Mesothelial cell of epicardium (in vitro differentiated cells): Measurements from ENCODE around the gene AZU1. TPM values are rescaled to one million over a fixed set of nuclear protein-coding genes. Genes with fewer than 3 reads are reported as not detected.

Experiments used
- DNase-seq, 2 experiments: peaks; one replicate each; pipeline ENCODE4 v3.0.0; 2021; ENCODE audit warnings: low spot score in 2 of 2; ENCODE audit not compliant: unreplicated experiment in 2 of 2
- H3K27ac Mint-ChIP-seq: 2 replicates; pipeline ENCODE4 v1.8.0; 2021; ENCODE audit warnings: mixed read lengths
- H3K27me3 Mint-ChIP-seq: 2 replicates; pipeline ENCODE4 v1.8.0; 2021; ENCODE audit warnings: low read depth, mixed read lengths
- H3K36me3 Mint-ChIP-seq: 2 replicates; pipeline ENCODE4 v1.8.0; 2021; ENCODE audit warnings: mixed read lengths
- H3K4me1 Mint-ChIP-seq: 2 replicates; pipeline ENCODE4 v1.8.0; 2021; ENCODE audit warnings: mixed read lengths
- H3K4me3 Mint-ChIP-seq: 2 replicates; pipeline ENCODE4 v1.8.0; 2021; ENCODE audit warnings: mild to moderate bottlenecking, moderate library complexity, mixed read lengths
- H3K9me3 Mint-ChIP-seq: 2 replicates; pipeline ENCODE4 v1.8.0; 2021; ENCODE audit warnings: mixed read lengths
- total RNA-seq: library from RNA; stranded (reverse); gene quantifications from 3 replicates; pipeline ENCODE4 v1.2.1, GENCODE V29; 2021
- TF ChIP-seq, protein P1 (sequence below): fragments of 200-600 bp; sonication (generic); IDR thresholded peaks from one replicate; pipeline ENCODE4 v1.5.0; 2021; ENCODE audit warnings: antibody characterized with exemption; ENCODE audit not compliant: unreplicated experiment

Gene AZU1
- total RNA-seq, 1 donor from 2014 or later = 6.7 TPM

DNA sequence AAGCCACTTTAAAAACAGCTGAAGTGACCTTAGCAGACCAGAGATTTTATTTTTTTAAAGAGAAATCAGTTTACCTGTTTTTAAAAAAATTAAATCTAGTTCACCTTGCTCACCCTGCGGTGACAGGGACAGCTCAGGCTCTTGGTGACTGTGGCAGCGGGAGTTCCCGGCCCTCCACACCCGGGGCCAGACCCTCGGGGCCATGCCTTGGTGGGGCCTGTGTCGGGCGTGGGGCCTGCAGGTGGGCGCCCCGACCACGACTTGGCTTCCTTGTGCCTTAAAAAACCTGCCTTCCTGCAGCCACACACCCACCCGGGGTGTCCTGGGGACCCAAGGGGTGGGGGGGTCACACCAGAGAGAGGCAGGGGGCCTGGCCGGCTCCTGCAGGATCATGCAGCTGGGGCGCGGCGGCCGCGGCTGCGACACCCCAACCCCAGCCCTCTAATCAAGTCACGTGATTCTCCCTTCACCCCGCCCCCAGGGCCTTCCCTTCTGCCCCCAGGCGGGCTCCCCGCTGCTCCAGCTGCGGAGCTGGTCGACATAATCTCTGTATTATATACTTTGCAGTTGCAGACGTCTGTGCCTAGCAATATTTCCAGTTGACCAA is 16.7 kb upstream of the AZU1 start:
- TF ChIP-seq, protein P1, sequence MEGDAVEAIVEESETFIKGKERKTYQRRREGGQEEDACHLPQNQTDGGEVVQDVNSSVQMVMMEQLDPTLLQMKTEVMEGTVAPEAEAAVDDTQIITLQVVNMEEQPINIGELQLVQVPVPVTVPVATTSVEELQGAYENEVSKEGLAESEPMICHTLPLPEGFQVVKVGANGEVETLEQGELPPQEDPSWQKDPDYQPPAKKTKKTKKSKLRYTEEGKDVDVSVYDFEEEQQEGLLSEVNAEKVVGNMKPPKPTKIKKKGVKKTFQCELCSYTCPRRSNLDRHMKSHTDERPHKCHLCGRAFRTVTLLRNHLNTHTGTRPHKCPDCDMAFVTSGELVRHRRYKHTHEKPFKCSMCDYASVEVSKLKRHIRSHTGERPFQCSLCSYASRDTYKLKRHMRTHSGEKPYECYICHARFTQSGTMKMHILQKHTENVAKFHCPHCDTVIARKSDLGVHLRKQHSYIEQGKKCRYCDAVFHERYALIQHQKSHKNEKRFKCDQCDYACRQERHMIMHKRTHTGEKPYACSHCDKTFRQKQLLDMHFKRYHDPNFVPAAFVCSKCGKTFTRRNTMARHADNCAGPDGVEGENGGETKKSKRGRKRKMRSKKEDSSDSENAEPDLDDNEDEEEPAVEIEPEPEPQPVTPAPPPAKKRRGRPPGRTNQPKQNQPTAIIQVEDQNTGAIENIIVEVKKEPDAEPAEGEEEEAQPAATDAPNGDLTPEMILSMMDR = no peak

DNA sequence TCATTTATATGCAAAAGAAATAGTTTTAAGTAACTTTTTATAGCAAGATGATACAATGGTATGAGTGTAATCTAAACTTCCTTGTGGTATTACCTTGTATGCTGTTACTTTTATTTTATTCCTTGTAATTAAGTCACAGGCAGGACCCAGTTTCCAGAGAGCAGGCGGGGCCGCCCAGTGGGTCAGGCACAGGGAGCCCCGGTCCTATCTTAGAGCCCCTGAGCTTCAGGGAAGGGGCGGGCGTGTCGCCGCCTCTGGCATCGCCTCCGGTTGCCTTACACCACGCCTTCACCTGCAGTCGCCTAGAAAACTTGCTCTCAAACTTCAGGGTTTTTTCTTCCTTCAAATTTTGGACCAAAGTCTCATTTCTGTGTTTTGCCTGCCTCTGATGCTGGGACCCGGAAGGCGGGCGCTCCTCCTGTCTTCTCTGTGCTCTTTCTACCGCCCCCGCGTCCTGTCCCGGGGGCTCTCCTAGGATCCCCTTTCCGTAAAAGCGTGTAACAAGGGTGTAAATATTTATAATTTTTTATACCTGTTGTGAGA is 16.1 kb upstream of the AZU1 start:
- TF ChIP-seq, protein P1 = no peak
- peak overlapping the region; percentile 59 for H3K27ac Mint-ChIP-seq
- no peak overlapping the region for H3K4me3 Mint-ChIP-seq
- H3K27me3 Mint-ChIP-seq = no peaks in the 10 kb centered on the region
- DNase-seq = no peak
- H3K4me1 Mint-ChIP-seq = peaks cover 8% of the 10 kb centered on the region
- H3K36me3 Mint-ChIP-seq = peaks cover 29% of the 10 kb centered on the region
- no peaks in the 10 kb centered on the region for H3K9me3 Mint-ChIP-seq

More for the DNA sequence above, 16.7 kb upstream of the AZU1 start:
- Mint-ChIP-seq H3K27me3 (no peaks in the 10 kb centered on the region), H3K4me1 (peaks cover 8% of the 10 kb centered on the region), H3K9me3 (no peaks in the 10 kb centered on the region), H3K4me3 (no peak overlapping the region), H3K36me3 (peaks cover 24% of the 10 kb centered on the region), H3K27ac (peak overlapping the region; percentile 56)
- no peak for DNase-seq

DNA sequence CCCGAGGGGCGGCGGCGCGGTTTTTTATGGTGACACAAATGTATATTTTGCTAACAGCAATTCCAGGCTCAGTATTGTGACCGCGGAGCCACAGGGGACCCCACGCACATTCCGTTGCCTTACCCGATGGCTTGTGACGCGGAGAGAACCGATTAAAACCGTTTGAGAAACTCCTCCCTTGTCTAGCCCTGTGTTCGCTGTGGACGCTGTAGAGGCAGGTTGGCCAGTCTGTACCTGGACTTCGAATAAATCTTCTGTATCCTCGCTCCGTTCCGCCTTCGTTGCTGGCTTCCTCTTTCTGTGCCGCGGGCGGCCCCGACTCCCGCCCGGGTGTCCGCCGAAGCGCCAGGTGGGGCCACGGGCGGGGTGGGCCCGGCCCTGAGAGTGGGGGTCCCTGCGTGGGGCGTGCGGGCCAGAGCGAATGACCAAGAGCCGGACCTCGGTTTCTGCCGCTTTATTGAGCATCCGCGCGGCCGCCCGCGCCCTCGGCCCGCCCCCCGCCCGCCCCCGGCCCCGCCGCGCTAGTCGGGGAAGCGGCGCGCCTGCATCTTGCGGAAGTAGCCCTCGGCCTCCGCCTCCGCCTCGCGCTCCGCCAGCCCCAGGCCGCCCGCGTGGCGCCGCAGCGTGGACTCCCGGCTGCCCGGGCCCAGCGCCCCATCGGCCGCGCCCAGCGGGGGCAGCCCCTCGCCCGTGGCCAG is 15.4 kb upstream of the AZU1 start:
- DNase-seq = no peak
- H3K27me3 Mint-ChIP-seq = no peaks in the 10 kb centered on the region
- peaks cover 30% of the 10 kb centered on the region for H3K36me3 Mint-ChIP-seq
- no peak overlapping the region for H3K4me3 Mint-ChIP-seq
- no peaks in the 10 kb centered on the region for H3K9me3 Mint-ChIP-seq
- TF ChIP-seq, protein P1 = no peak
- H3K27ac Mint-ChIP-seq = no peak overlapping the region
- H3K4me1 Mint-ChIP-seq = peaks cover 6% of the 10 kb centered on the region

DNA sequence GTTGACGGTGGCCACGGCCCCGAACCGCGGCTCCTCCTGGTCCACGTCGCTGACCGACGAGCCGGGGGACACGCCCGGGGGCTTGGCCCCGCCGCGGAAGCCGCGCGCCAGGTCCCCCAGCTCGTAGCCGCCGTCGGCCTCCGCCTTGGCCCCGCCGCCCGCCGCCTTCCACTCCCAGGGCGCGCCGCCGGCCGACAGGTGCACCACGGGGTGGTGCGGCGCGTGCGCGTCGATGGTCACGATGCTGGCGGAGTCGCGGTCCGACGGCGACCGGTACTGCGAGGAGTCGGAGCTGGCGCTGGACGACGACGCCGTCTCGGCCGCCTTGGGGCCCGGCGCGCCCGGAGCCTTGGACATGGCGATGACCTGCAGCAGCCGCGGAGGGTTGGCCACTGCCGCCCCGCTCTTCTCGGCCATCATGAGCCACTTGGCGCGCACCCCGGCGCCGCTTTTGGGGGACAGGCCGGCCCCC is 14.9 kb upstream of the AZU1 start:
- DNase-seq = no peak
- peaks cover 24% of the 10 kb centered on the region for H3K36me3 Mint-ChIP-seq

DNA sequence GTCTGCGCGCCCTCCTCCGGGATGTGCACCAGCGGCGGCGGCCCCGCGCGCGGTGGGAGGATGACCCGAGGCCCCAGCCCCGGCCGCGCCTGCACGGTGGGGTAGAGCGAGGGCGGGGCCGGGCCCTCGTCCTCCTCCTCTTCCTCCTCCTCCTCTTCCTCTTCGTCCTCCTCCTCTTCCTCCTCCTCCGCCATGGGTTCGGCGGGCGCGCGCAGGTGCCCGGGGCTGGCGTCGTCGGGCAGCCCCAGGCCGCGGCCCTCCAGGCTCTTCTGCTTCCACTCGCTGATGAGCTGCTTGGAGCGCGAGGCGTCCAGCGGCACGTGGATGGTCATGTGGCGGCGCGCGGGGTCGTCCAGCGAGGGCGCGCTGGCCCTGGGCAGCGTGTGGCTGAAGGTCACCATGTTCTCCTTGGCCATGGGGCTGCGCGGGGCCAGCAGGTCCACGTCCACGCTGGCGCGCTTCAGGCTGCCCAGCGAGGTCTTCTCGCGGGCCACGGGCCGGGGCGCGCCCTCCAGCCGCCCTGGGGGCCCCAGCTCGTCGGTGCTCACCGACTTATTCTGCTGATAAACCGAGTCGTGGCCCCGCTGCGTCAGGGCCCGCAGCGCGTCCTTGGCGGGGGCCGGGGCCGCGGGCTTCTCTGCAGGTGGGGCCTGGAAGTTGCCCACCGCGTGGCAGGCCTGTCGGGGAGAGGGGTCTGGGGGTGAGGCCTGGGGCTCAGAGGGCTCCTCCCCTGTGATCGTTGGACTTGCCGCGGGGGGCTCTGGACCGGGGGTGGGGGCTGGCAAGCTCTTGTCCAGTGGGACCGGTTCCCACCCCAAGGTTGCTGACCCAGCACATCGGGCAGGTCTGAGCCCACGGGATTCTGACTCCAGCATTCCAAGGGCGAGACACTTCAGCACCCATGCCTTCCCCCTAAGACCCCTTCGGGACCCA is 14.2 kb upstream of the AZU1 start:
- Mint-ChIP-seq H3K36me3 (peaks cover 21% of the 10 kb centered on the region), H3K27ac (no peak overlapping the region)
- TF ChIP-seq, protein P1 = no peak

More for the DNA sequence above, 14.9 kb upstream of the AZU1 start:
- H3K9me3 Mint-ChIP-seq = no peaks in the 10 kb centered on the region
- TF ChIP-seq, protein P1 = no peak
- no peak overlapping the region for H3K27ac Mint-ChIP-seq
- H3K27me3 Mint-ChIP-seq = no peaks in the 10 kb centered on the region
- no peak overlapping the region for H3K4me3 Mint-ChIP-seq
- no peaks in the 10 kb centered on the region for H3K4me1 Mint-ChIP-seq

More for the DNA sequence above, 14.2 kb upstream of the AZU1 start:
- DNase-seq = no peak
- no peak overlapping the region for H3K4me3 Mint-ChIP-seq
- no peaks in the 10 kb centered on the region for H3K9me3 Mint-ChIP-seq
- H3K4me1 Mint-ChIP-seq = no peaks in the 10 kb centered on the region
- no peaks in the 10 kb centered on the region for H3K27me3 Mint-ChIP-seq
